AG09319 (cell line): ENCODE measurements around the gene ANXA9.

Experiments used
- DNase-seq: peaks from one replicate; pipeline ENCODE4 v3.0.0-alpha.2; 2010; ENCODE audit warnings: low read depth; ENCODE audit errors: extremely low read depth
- CTCF ChIP-seq: IDR thresholded peaks from 2 replicates; pipeline ENCODE4 v1.5.1; 2011; ENCODE audit warnings: low read depth, mild to moderate bottlenecking, inconsistent platforms, low read length, moderate library complexity

The ANXA9 gene

GRCh38 chr1:150963321-150964163 lies 18.6 kb upstream of the ANXA9 start:
- TF ChIP-seq CTCF, result no peak
- DNase-seq, result no peak

DNA sequence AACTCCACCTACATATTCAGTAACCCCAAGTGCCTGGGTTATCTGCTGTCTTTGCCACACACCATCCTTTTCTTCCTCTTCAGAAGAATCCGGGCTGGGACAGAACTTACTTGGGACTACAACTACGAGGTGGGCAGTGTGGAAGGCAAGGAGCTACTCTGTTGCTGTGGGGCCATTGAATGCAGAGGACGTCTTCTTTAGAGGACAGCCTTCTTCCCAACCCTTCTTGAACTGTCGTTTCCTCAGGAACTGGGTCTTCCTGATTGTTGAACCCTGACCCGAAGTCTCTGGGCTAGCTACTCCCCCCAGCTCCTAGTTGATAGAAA lies 18.0 kb upstream of the ANXA9 start:
- no peak for TF ChIP-seq CTCF
- DNase-seq, result no peak

DNA sequence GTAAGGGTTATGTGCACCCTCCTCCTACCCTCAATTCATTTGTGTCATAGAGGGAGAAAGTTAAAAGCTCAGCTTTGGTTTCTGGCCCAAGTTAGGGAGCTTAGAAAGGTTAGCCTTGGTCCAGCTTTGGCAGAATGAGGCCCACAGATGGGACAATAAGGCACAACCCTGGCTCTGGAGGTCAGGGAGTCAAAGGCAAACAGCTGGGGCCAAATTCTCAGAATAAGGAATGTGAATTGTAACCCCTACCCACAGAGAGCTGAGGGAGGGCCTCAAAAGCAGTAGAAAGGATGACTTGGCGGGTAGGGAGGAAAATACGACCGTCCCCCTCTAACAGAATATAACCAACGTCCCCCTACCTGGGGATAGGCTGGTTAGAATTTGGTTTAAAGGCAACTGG lies 16.5 kb upstream of the ANXA9 start:
- TF ChIP-seq CTCF, result no peak

DNA sequence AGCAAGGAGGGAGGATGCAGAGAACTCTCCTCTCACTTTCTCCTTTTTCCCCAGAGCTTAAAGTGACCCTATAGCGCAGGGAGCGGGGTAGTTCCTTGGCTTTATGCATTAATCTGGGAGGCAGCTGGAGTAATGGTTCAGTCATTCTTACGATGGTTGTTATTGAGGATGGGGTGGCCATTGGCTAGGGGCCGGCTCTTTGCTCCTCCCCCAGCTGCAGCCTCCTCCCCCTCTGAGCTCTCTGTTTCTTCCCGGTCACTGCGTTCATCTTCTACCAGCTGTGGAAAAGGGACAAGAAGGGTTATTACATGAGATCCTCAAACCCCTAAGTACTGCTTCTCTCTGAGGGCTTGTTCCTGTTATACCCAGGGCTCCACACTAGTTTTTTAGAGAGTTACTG lies 16.1 kb upstream of the ANXA9 start:
- no peak for DNase-seq
- no peak for TF ChIP-seq CTCF

More for the DNA sequence above, 16.5 kb upstream of the ANXA9 start:
- no peak for DNase-seq

DNA sequence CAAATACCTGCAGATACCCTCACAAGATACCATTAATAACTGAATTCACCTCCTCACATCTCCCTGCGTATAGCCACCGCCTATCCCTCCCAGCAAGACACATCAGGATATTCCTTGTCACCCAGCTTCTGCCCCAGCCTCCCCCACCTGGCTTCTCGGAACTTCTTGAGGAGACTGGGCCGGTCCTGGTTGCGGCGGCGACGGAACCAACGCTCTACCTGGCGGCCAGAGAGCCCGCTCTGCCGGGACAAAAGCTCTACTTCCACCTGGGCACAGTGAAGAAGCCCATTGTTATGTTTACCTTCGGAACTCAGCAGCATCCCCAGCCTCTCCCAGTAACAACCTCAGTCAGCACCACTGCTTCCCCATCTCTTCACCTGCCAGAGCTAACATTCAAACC lies 14.2 kb upstream of the ANXA9 start:
- no peak for TF ChIP-seq CTCF
- DNase-seq, result no peak

GRCh38 chr1:150968491-150968890 lies 13.6 kb upstream of the ANXA9 start:
- DNase-seq, result no peak
- no peak for TF ChIP-seq CTCF

- TF ChIP-seq CTCF, result no peak
- no peak for DNase-seq
Observed at GRCh38 chr1:150969626-150970025, 12.5 kb upstream of the ANXA9 start.
